ENCODE results near the gene ATRNL1.

The ATRNL1 gene

DNA sequence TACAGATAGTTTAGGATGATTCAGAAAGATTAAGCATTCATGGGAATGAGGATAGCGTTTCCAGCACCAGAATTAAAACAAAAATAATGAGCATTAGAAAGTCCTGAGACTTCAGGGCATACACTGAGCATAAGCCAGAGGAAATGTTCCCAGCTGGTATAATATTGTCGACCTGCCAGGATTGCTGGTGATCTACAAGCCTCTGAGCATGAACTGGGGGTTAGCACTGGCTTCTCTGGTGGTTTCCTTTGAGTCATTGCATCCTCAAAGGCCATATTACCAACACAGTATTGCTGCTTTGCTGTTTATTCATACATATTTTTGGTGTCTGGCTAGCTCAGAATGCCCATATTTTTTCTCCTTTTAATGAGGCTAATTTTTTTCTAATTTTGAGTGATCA, 10.7 kb upstream of the ATRNL1 start:
- H3K4me3 ChIP-seq (ENCODE audit: low read depth, low read length), result no peak overlapping the region
- no peaks in the 10 kb centered on the region for H3K27me3 ChIP-seq
- DNase-seq, result no peak
- no peaks in the 10 kb centered on the region for H3K4me1 ChIP-seq
- TF ChIP-seq, protein P1, sequence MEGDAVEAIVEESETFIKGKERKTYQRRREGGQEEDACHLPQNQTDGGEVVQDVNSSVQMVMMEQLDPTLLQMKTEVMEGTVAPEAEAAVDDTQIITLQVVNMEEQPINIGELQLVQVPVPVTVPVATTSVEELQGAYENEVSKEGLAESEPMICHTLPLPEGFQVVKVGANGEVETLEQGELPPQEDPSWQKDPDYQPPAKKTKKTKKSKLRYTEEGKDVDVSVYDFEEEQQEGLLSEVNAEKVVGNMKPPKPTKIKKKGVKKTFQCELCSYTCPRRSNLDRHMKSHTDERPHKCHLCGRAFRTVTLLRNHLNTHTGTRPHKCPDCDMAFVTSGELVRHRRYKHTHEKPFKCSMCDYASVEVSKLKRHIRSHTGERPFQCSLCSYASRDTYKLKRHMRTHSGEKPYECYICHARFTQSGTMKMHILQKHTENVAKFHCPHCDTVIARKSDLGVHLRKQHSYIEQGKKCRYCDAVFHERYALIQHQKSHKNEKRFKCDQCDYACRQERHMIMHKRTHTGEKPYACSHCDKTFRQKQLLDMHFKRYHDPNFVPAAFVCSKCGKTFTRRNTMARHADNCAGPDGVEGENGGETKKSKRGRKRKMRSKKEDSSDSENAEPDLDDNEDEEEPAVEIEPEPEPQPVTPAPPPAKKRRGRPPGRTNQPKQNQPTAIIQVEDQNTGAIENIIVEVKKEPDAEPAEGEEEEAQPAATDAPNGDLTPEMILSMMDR (IDR thresholded peaks at IDR 0.05; ENCODE audit: low read depth, low read length), result no peak
- no peaks in the 10 kb centered on the region for H3K36me3 ChIP-seq
- H3K9me3 ChIP-seq, result no peaks in the 10 kb centered on the region

DNA sequence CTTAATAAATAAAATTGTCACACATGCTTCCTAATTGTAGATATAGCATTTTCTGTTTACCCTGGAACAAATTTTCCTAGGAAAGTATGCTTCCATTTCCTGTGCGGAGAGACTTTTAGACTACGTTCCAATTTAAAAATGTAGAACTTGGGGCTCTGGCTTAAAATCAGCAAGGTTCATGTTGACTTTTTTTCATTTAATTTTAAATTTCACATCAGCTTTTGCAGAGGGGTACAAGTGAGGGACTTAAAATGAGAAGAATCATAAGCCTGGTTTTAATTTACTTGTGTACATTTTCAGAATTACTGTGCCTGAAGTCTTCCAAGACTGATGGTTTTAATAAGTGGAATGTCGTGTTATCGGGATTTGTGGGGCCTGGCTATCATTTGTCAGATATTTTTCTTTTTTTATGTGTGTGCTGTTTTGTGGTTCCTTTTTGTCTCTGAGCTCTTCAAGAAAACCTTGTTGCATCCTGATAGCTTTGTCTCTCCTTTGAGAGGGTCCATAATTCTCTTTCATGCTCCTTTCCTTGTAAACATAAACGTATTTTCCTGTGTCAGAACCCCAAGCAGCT, 8.8 kb upstream of the ATRNL1 start:
- no peak overlapping the region for H3K4me3 ChIP-seq (ENCODE audit: low read depth, low read length)
- H3K27me3 ChIP-seq, result no peaks in the 10 kb centered on the region
- DNase-seq, result no peak
- TF ChIP-seq, protein P1 (IDR thresholded peaks at IDR 0.05; ENCODE audit: low read depth, low read length), result no peak
- H3K9me3 ChIP-seq, result no peaks in the 10 kb centered on the region
- no peaks in the 10 kb centered on the region for H3K4me1 ChIP-seq
- H3K36me3 ChIP-seq, result no peaks in the 10 kb centered on the region

DNA sequence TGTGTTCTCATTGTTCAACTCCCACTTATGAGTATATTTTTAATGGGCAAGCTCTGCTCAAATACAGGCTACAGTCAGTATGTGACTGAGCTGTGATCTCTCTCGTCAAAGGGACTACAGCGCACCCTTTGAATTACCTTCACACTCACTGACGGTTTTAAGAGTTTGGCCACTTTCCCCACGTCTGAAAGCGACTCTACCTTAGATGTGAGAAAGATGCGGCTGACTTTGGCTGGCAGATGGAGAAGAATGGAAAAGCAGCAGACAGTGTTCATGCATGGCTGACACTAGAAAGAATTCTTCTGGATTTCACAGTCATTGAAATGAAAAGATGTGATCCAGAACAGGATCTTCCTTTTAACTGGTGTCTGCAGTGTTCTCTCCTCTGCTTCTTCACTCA, 2.0 kb upstream of the ATRNL1 start:
- TF ChIP-seq, protein P1 (IDR thresholded peaks at IDR 0.05; ENCODE audit: low read depth, low read length), result no peak
- Histone ChIP-seq H3K9me3 (no peaks in the 10 kb centered on the region), H3K4me1 (no peaks in the 10 kb centered on the region; the same call in 1 of the 2 replicates), H3K4me3 (ENCODE audit: low read depth, low read length) (no peak overlapping the region), H3K36me3 (no peaks in the 10 kb centered on the region), H3K27me3 (no peaks in the 10 kb centered on the region)
- DNase-seq, result no peak

DNA sequence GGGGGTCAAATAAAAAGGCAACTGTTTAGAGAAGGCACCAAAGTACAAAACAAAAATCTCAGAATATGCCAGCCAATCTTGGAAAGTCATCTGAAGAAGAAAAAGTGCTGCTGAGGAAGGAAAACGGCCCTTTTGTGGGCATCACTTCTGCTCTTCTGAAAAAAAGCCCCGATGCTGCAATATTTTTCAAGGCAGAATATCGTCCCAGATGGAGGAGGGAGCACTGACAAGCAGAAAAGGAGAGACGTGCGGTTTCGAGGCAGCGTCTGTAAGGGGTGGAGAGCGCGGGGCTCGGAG, 959 bp upstream of the ATRNL1 start:
- peak overlapping the region; percentile 72 for H3K4me3 ChIP-seq (ENCODE audit: low read depth, low read length)
- H3K4me1 ChIP-seq, result no peaks in the 10 kb centered on the region; the same call in 1 of the 2 replicates
- H3K9me3 ChIP-seq, result no peaks in the 10 kb centered on the region
- no peaks in the 10 kb centered on the region for H3K27me3 ChIP-seq
- DNase-seq, result no peak
- TF ChIP-seq, protein P1 (IDR thresholded peaks at IDR 0.05; ENCODE audit: low read depth, low read length), result no peak
- H3K36me3 ChIP-seq, result no peaks in the 10 kb centered on the region

DNA sequence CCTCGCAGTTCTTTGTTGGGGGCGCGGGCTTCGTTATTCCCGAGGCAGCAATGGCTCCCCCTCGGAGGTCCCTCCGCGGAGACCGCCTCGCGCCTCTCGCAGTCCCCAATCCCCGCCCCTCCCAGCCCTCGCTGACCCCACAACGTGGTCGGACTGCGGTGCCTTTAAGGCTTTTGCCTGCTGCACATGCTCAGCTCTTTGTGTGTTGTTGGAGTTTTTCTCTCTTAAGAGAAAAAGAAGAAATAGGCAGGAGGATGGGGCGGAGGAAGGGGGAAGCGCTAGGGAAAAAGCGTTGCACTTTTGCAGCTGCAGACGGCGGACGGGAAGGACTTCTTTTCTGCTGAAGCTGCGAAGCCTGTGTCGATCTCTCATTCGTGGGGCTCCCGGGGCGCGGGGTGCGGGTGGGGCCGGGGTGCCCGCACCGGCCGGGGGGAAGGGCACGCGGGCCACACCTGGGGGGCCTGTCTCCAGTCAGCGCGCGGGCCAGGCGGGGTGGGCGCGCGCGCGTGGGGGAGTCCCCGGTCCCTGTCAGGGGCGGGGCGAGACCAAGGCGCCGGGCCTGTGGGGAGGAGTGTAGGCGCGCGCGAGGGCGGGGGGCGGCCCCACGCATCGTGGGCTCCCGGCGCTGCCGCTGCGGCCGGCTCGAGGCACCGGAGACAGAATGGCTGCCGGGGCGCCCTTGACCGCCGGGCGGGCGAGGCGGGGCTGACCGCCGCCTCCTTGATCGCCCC, 445 bp upstream of the ATRNL1 start:
- peak; percentile 67 for DNase-seq
- H3K4me3 ChIP-seq (ENCODE audit: low read depth, low read length), result peak overlapping the region; percentile 72
- H3K4me1 ChIP-seq, result no peaks in the 10 kb centered on the region; the same call in 1 of the 2 replicates
- no peaks in the 10 kb centered on the region for H3K27me3 ChIP-seq
- no peaks in the 10 kb centered on the region for H3K36me3 ChIP-seq
- TF ChIP-seq, protein P1 (IDR thresholded peaks at IDR 0.05; ENCODE audit: low read depth, low read length), result no peak
- H3K9me3 ChIP-seq, result no peaks in the 10 kb centered on the region

DNA sequence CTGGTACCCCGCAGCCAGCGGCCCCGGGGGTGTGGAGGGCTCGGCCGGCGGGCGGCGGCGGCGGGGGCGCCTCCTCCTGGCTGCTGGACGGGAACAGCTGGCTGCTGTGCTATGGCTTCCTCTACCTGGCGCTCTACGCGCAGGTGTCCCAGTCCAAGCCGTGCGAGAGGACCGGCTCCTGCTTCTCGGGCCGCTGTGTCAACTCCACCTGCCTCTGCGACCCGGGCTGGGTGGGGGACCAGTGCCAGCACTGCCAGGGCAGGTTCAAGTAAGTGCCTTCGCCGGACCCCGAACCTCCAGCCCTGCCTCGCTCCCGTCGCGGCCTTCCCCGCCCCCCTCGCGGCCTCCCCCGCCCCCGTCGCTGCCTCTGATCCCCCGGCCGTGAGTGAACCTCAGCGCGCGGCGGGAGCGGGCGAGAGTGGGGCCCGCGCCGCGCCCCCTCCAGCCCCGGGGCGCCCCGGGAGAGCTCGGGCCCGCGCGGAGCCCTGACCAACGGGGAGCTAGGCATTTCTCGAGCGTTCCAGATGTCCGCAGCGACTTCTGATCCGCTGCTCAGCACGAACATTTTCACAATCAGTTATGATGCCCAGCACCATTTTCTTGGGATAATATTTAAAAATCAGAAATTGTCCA, 727 bp downstream of the ATRNL1 start:
- Histone ChIP-seq H3K27me3 (no peaks in the 10 kb centered on the region), H3K9me3 (no peaks in the 10 kb centered on the region), H3K4me1 (no peaks in the 10 kb centered on the region; the same call in 1 of the 2 replicates), H3K36me3 (no peaks in the 10 kb centered on the region), H3K4me3 (ENCODE audit: low read depth, low read length) (peak overlapping the region; percentile 72)
- DNase-seq, result no peak
- TF ChIP-seq, protein P1 (IDR thresholded peaks at IDR 0.05; ENCODE audit: low read depth, low read length), result peak; percentile 11; the same call in 1 of the 2 replicates

Data from BE2C (cell line).